Stimulated activated CD4-positive, alpha-beta T cell treated with anti-CD3 and anti-CD28 coated beads, Interleukin-12 subunit alpha, Interleukin-12 subunit beta, amount 100 ng/mL, for 24 hours (primary cell): ENCODE results near the gene C1QL2.
A peak's percentile ranks its signal among the peaks of the same experiment; 100 is the strongest.

Source experiments
- DNase-seq, 2 experiments: peaks; one replicate each; pipeline ENCODE4 v3.0.0-alpha.2; 2020; ENCODE audit warnings: low read depth in 2 of 2

Gene C1QL2

GRCh38 chr2:119106301-119106897, 52.2 kb downstream of the C1QL2 start:
- DNase-seq = peak in 1 of 2 experiments; percentile 15
